ENCODE results near the gene PACS1. TPM values are rescaled to one million over a fixed set of nuclear protein-coding genes. Genes with fewer than 3 reads are reported as not detected.

The PACS1 gene
- total RNA-seq, 3 donors from 2014 or later (not counting 1 experiment from before 2014, with no cell fraction given), result 176 to 204 (median 186) TPM

GRCh38 chr11:66188580-66188979 lies 118.5 kb downstream of the PACS1 start:
- Histone ChIP-seq H3K27me3 (ENCODE audit: control insufficient read depth, insufficient read depth, low read length) (no peaks in the 10 kb centered on the region), H3K4me1 (ENCODE audit: control insufficient read depth, insufficient read depth, low read length) (no peaks in the 10 kb centered on the region), H3K4me3 (ENCODE audit: low read length) (no peak overlapping the region), H3K27ac (ENCODE audit: low read length) (no peak overlapping the region), H3K36me3 (ENCODE audit: control insufficient read depth, insufficient read depth, low read length) (peaks cover 4% of the 10 kb centered on the region), H3K9me3 (ENCODE audit: control insufficient read depth, insufficient read depth, low read length) (no peaks in the 10 kb centered on the region)
- 74% methylated on average over 2 of the region's 3 CpGs for WGBS (ENCODE audit: insufficient coverage)
- DNase-seq (no peak), ATAC-seq (no peak)
- no peaks in the 10 kb centered on the region for H3K9me3 Mint-ChIP-seq
- H3K4me3 Mint-ChIP-seq, result no peak overlapping the region
- H3K27ac Mint-ChIP-seq, result peak overlapping the region in 1 of 2 donors; percentile 22
- no peaks in the 10 kb centered on the region for H3K27me3 Mint-ChIP-seq (ENCODE audit: low read depth in 2 of 2)
- no peaks in the 10 kb centered on the region for H3K36me3 Mint-ChIP-seq
- intact Hi-C loops (cut with micrococcal nuclease), result no loop called here
- H3K4me1 Mint-ChIP-seq, result peaks cover 56 to 62% of the 10 kb centered on the region in 2 donors
- no peak for TF ChIP-seq CTCF (IDR thresholded peaks at IDR 0.05)

GRCh38 chr11:66189031-66189745 lies 119.1 kb downstream of the PACS1 start:
- H3K9me3 Mint-ChIP-seq, result no peaks in the 10 kb centered on the region
- intact Hi-C loops (cut with micrococcal nuclease), result no loop called here
- peak overlapping the region in 1 of 2 donors; percentile 22 for H3K27ac Mint-ChIP-seq
- no peaks in the 10 kb centered on the region for H3K36me3 Mint-ChIP-seq
- no peak for TF ChIP-seq CTCF (IDR thresholded peaks at IDR 0.05)
- H3K27ac ChIP-seq (ENCODE audit: low read length), result no peak overlapping the region
- DNase-seq, result no peak
- H3K4me3 ChIP-seq (ENCODE audit: low read length), result no peak overlapping the region
- peaks cover 6% of the 10 kb centered on the region for H3K36me3 ChIP-seq (ENCODE audit: control insufficient read depth, insufficient read depth, low read length)
- H3K27me3 ChIP-seq (ENCODE audit: control insufficient read depth, insufficient read depth, low read length), result no peaks in the 10 kb centered on the region
- H3K4me1 ChIP-seq (ENCODE audit: control insufficient read depth, insufficient read depth, low read length), result no peaks in the 10 kb centered on the region
- 90% methylated on average over 2 of the region's 8 CpGs for WGBS (ENCODE audit: insufficient coverage)
- ATAC-seq, result no peak
- H3K4me3 Mint-ChIP-seq, result no peak overlapping the region
- peaks cover 52 to 58% of the 10 kb centered on the region in 2 donors for H3K4me1 Mint-ChIP-seq
- no peaks in the 10 kb centered on the region for H3K9me3 ChIP-seq (ENCODE audit: control insufficient read depth, insufficient read depth, low read length)
- H3K27me3 Mint-ChIP-seq (ENCODE audit: low read depth in 2 of 2), result no peaks in the 10 kb centered on the region

GRCh38 chr11:66190786-66191185 lies 120.7 kb downstream of the PACS1 start:
- ATAC-seq, result no peak
- H3K4me1 ChIP-seq (ENCODE audit: control insufficient read depth, insufficient read depth, low read length), result no peaks in the 10 kb centered on the region
- TF ChIP-seq CTCF (IDR thresholded peaks at IDR 0.05), result no peak
- intact Hi-C loops (cut with micrococcal nuclease), result no loop called here
- H3K27ac ChIP-seq (ENCODE audit: low read length), result no peak overlapping the region
- H3K9me3 ChIP-seq (ENCODE audit: control insufficient read depth, insufficient read depth, low read length), result no peaks in the 10 kb centered on the region
- Mint-ChIP-seq H3K4me3 (no peak overlapping the region), H3K4me1 (peaks cover 45 to 46% of the 10 kb centered on the region in 2 donors), H3K27me3 (ENCODE audit: low read depth in 2 of 2) (no peaks in the 10 kb centered on the region), H3K9me3 (no peaks in the 10 kb centered on the region), H3K36me3 (no peaks in the 10 kb centered on the region), H3K27ac (no peak overlapping the region)
- peaks cover 17% of the 10 kb centered on the region for H3K36me3 ChIP-seq (ENCODE audit: control insufficient read depth, insufficient read depth, low read length)
- whole genome bisulfite sequencing (ENCODE audit: insufficient coverage), result 88% methylated on average over 6 of the region's 6 CpGs
- no peaks in the 10 kb centered on the region for H3K27me3 ChIP-seq (ENCODE audit: control insufficient read depth, insufficient read depth, low read length)
- H3K4me3 ChIP-seq (ENCODE audit: low read length), result no peak overlapping the region
- no peak for DNase-seq
